Neural progenitor cell (in vitro differentiated cells): ENCODE measurements around the gene RAB20. TPM values are rescaled to one million over a fixed set of nuclear protein-coding genes. Genes with fewer than 3 reads are reported as not detected.

Experiments used
- DNase-seq: peaks from one replicate; pipeline ENCODE4 v3.0.0-alpha.2; 2016; ENCODE audit warnings: low spot score
- H2AFZ ChIP-seq: fragments of 200-600 bp; sonication (generic); replicated peaks from 2 replicates; pipeline ENCODE4 v1.6.1; 2016; ENCODE audit warnings: antibody characterized with exemption
- H3F3A ChIP-seq: fragments of 200-600 bp; sonication (generic); 2 replicates; pipeline ENCODE4 v1.6.1; 2016; ENCODE audit warnings: antibody characterized with exemption, low read depth
- H3K27ac ChIP-seq: fragments of 200-600 bp; sonication (generic); 2 replicates; pipeline ENCODE4 v1.5.1; 2016; ENCODE audit warnings: mild to moderate bottlenecking
- H3K27me3 ChIP-seq: fragments of 200-600 bp; sonication (generic); 2 replicates; pipeline ENCODE4 v1.6.1; 2016; ENCODE audit warnings: mild to moderate bottlenecking, moderate library complexity
- H3K36me3 ChIP-seq: fragments of 200-600 bp; sonication (generic); 2 replicates; pipeline ENCODE4 v1.5.1; 2016
- H3K4me1 ChIP-seq: fragments of 200-600 bp; sonication (generic); 2 replicates; pipeline ENCODE4 v1.6.1; 2016; ENCODE audit warnings: mixed run types
- H3K4me2 ChIP-seq: fragments of 200-600 bp; sonication (generic); 2 replicates; pipeline ENCODE4 v1.6.1; 2016
- H3K4me3 ChIP-seq: fragments of 200-600 bp; sonication (generic); 2 replicates; pipeline ENCODE4 v1.5.1; 2016
- H3K79me2 ChIP-seq: fragments of 200-600 bp; sonication (generic); 2 replicates; pipeline ENCODE4 v1.6.1; 2016; ENCODE audit warnings: low read depth
- H3K9ac ChIP-seq: fragments of 200-600 bp; sonication (generic); 2 replicates; pipeline ENCODE4 v1.6.1; 2016
- H3K9me3 ChIP-seq: fragments of 200-600 bp; sonication (generic); 2 replicates; pipeline ENCODE4 v1.5.1; 2016; ENCODE audit warnings: low read depth
- H4K20me1 ChIP-seq: fragments of 200-600 bp; sonication (generic); 2 replicates; pipeline ENCODE4 v1.6.1; 2016; ENCODE audit warnings: low read depth
- H3K27ac Mint-ChIP-seq: 3 replicates; pipeline ENCODE4 v1.8.0; 2021; ENCODE audit warnings: mixed read lengths
- H3K27me3 Mint-ChIP-seq: 2 replicates; pipeline ENCODE4 v1.8.0; 2022; ENCODE audit warnings: low read depth, mild to moderate bottlenecking, inconsistent platforms, moderate library complexity, mixed read lengths; ENCODE audit not compliant: insufficient read depth
- H3K36me3 Mint-ChIP-seq: 3 replicates; pipeline ENCODE4 v1.8.0; 2021; ENCODE audit warnings: mixed read lengths
- H3K4me1 Mint-ChIP-seq: 3 replicates; pipeline ENCODE4 v1.8.0; 2021; ENCODE audit warnings: mixed read lengths
- H3K4me3 Mint-ChIP-seq: 3 replicates; pipeline ENCODE4 v1.8.0; 2021; ENCODE audit warnings: mild to moderate bottlenecking, moderate library complexity, mixed read lengths
- H3K9me3 Mint-ChIP-seq: 3 replicates; pipeline ENCODE4 v1.8.0; 2020; ENCODE audit warnings: mixed read lengths
- CTCF ChIP-seq: fragments of 200-600 bp; sonication (generic); IDR thresholded peaks from 2 replicates; pipeline ENCODE4 v1.5.1; 2017; ENCODE audit warnings: antibody characterized with exemption, mild to moderate bottlenecking
- EZH2 ChIP-seq: fragments of 200-600 bp; sonication (generic); IDR thresholded peaks from 2 replicates; pipeline ENCODE4 v1.6.1; 2017; ENCODE audit warnings: antibody characterized with exemption, mild to moderate bottlenecking, moderate library complexity
- EZH2phosphoT487 ChIP-seq: fragments of 200-600 bp; sonication (generic); IDR thresholded peaks from 2 replicates; pipeline ENCODE4 v1.6.1; 2017; ENCODE audit warnings: antibody characterized with exemption
- total RNA-seq: library from RNA; depleted of rRNA; stranded (reverse); fragments of >200 nt; gene quantifications from 2 replicates; pipeline ENCODE4 v1.2.3, GENCODE V29; 2015; ENCODE audit warnings: low replicate concordance

Gene RAB20
- total RNA-seq, 1 donor from 2014 or later, result 0.58 TPM

DNA sequence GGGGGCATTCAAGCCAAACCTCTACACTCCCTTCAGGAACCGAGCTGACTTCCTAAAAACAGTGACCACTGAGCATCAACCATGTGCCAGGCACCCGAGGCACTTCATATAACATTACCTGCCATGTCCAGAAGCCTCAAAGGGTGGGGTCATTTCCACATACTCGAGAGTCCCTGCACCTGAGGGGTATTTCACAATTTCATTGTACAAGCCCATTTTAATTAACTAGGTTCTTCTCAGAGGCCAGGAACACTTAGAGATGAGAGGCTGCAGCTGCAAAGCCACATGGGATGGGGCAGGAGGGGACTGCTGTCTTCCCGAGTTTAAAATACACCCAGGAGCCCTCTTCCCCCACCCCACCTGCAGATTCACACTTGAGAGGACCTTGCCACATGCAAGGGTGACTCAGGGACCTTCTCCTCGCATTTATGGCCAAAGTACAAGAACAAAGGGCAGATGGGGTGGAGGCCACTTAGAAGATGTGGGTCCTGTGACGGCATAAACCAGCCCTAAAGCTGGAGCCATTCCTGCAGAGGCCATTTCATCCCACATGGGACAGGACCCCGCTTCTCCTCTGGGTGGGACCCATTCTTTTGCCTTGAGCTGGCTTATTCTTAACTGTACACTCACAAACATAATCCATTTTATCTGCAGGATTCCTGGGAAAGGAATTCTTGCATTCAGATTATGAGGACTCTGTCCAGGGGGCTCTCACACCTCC lies 43.9 kb downstream of the RAB20 start:
- peak overlapping the region; percentile 33 for H3K27ac Mint-ChIP-seq
- H3K4me3 Mint-ChIP-seq, result no peak overlapping the region
- Histone ChIP-seq H3K4me2 (no peak overlapping the region), H3K4me1 (no peaks in the 10 kb centered on the region), H4K20me1 (no peaks in the 10 kb centered on the region), H3K27ac (no peak overlapping the region), H3F3A (no peaks in the 10 kb centered on the region), H2AFZ (no peak overlapping the region), H3K79me2 (no peaks in the 10 kb centered on the region), H3K36me3 (no peaks in the 10 kb centered on the region), H3K9me3 (no peaks in the 10 kb centered on the region), H3K4me3 (no peak overlapping the region), H3K27me3 (no peaks in the 10 kb centered on the region), H3K9ac (no peak overlapping the region)
- no peak for DNase-seq
- peaks cover 3% of the 10 kb centered on the region for H3K4me1 Mint-ChIP-seq
- H3K36me3 Mint-ChIP-seq, result peaks cover 13% of the 10 kb centered on the region
- TF ChIP-seq EZH2phosphoT487, result no peak
- no peak for TF ChIP-seq EZH2
- TF ChIP-seq CTCF, result no peak
- peaks cover 4% of the 10 kb centered on the region for H3K27me3 Mint-ChIP-seq
- H3K9me3 Mint-ChIP-seq, result peaks cover 6% of the 10 kb centered on the region

DNA sequence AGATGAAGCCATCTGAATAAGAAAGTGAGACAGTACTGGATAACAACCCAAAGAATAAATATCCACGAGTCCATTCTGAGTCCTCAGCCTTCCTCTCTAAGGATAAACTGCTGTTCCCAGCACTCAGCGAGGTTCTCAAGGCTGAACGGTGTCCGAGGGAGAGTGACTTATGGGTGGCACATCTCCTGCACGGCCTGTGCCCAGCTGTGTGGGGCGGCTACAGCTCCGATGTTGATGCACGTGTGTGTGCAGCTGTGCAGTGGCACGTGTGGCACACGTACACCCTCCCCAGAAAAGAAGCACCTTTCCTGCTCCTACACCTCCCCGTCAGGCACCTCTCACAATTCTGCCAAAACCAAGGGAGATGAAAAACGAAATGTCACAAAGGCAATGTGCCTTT lies 45.0 kb downstream of the RAB20 start:
- H3K9ac ChIP-seq, result no peak overlapping the region
- no peak overlapping the region for H3K4me2 ChIP-seq
- H3K27me3 ChIP-seq, result no peaks in the 10 kb centered on the region
- no peak for TF ChIP-seq EZH2
- no peak for TF ChIP-seq EZH2phosphoT487
- TF ChIP-seq CTCF, result no peak
- H4K20me1 ChIP-seq, result no peaks in the 10 kb centered on the region
- no peak for DNase-seq
- no peaks in the 10 kb centered on the region for H3K36me3 ChIP-seq
- H3K4me3 ChIP-seq, result no peak overlapping the region
- H3K27ac ChIP-seq, result no peak overlapping the region
- H3F3A ChIP-seq, result no peaks in the 10 kb centered on the region
- Mint-ChIP-seq H3K27ac (no peak overlapping the region), H3K4me1 (peaks cover 3% of the 10 kb centered on the region), H3K27me3 (peaks cover 4% of the 10 kb centered on the region), H3K36me3 (peaks cover 18% of the 10 kb centered on the region), H3K4me3 (no peak overlapping the region), H3K9me3 (peaks cover 6% of the 10 kb centered on the region)
- no peak overlapping the region for H2AFZ ChIP-seq
- H3K4me1 ChIP-seq, result no peaks in the 10 kb centered on the region
- no peaks in the 10 kb centered on the region for H3K79me2 ChIP-seq
- H3K9me3 ChIP-seq, result no peaks in the 10 kb centered on the region

- no peaks in the 10 kb centered on the region for H3F3A ChIP-seq
- no peaks in the 10 kb centered on the region for H3K4me1 ChIP-seq
- H3K27ac ChIP-seq, result no peak overlapping the region
- H3K9ac ChIP-seq, result no peak overlapping the region
- H3K36me3 ChIP-seq, result no peaks in the 10 kb centered on the region
- Mint-ChIP-seq H3K4me1 (no peaks in the 10 kb centered on the region), H3K36me3 (peaks cover 21% of the 10 kb centered on the region), H3K27me3 (peaks cover 2% of the 10 kb centered on the region), H3K4me3 (no peak overlapping the region), H3K9me3 (peaks cover 4% of the 10 kb centered on the region), H3K27ac (no peak overlapping the region)
- H3K9me3 ChIP-seq, result no peaks in the 10 kb centered on the region
- H2AFZ ChIP-seq, result no peak overlapping the region
- peaks cover 3% of the 10 kb centered on the region for H4K20me1 ChIP-seq
- H3K79me2 ChIP-seq, result no peaks in the 10 kb centered on the region
- no peak overlapping the region for H3K4me3 ChIP-seq
- no peaks in the 10 kb centered on the region for H3K27me3 ChIP-seq
- DNase-seq, result no peak
- TF ChIP-seq EZH2, result no peak
- TF ChIP-seq CTCF, result no peak
- TF ChIP-seq EZH2phosphoT487, result no peak
- H3K4me2 ChIP-seq, result no peak overlapping the region
Measured at GRCh38 chr13:110512198-110512740, 49.3 kb downstream of the RAB20 start.
